SKM-1 treated with dmso at 0.1 percent for 144 hours (cell line): ENCODE measurements around the gene RFX5.

Experiments
- DNase-seq: peaks from one replicate; lab custom pipeline; 2025; ENCODE audit not compliant: unreplicated experiment; lab: John Stamatoyannopoulos, UW

RFX5 gene

GRCh38 chr1:151325231-151325630 lies 21.8 kb downstream of the RFX5 start:
- no peak for DNase-seq

GRCh38 chr1:151324390-151324930 lies 22.6 kb downstream of the RFX5 start:
- DNase-seq: no peak

GRCh38 chr1:151318975-151319374 lies 28.1 kb downstream of the RFX5 start:
- DNase-seq: no peak

GRCh38 chr1:151315565-151316235 lies 31.4 kb downstream of the RFX5 start:
- no peak for DNase-seq

GRCh38 chr1:151314137-151314875 lies 32.7 kb downstream of the RFX5 start:
- DNase-seq: no peak

- no peak for DNase-seq
Measured at GRCh38 chr1:151313501-151313900, 33.6 kb downstream of the RFX5 start.

GRCh38 chr1:151312826-151313225 lies 34.2 kb downstream of the RFX5 start:
- no peak for DNase-seq

GRCh38 chr1:151312411-151312810 lies 34.6 kb downstream of the RFX5 start:
- no peak for DNase-seq

- DNase-seq: peak; percentile 77
Measured at GRCh38 chr1:151311589-151312331, 35.3 kb downstream of the RFX5 start.

- no peak for DNase-seq
Measured at GRCh38 chr1:151311011-151311410, 36.0 kb downstream of the RFX5 start.

GRCh38 chr1:151309811-151310323 lies 37.2 kb downstream of the RFX5 start:
- no peak for DNase-seq

- DNase-seq: no peak
Measured at GRCh38 chr1:151294742-151295462, 52.1 kb downstream of the RFX5 start.

- no peak for DNase-seq
Measured at GRCh38 chr1:151293093-151293492, 54.0 kb downstream of the RFX5 start.

- DNase-seq: no peak
Measured at GRCh38 chr1:151292207-151293030, 54.6 kb downstream of the RFX5 start.

- DNase-seq: no peak
Measured at GRCh38 chr1:151290709-151291303, 56.2 kb downstream of the RFX5 start.
